SK-N-MC (cell line): Measurements from ENCODE around the gene CCSAP.

Experiments
- EZH2 ChIP-seq: fragments of 200-600 bp; sonication (generic); IDR thresholded peaks from one replicate; pipeline ENCODE4 v1.6.1; 2017; ENCODE audit warnings: antibody characterized with exemption
- FOXP2 ChIP-seq: optimal IDR thresholded peaks from 2 replicates; pipeline ENCODE3; 2011; ENCODE audit warnings: mild to moderate bottlenecking, moderate library complexity; ENCODE audit not compliant: insufficient read depth; ENCODE audit errors: extremely low read length, control extremely low read depth
- POLR2AphosphoS5 ChIP-seq: IDR thresholded peaks from 2 replicates; pipeline ENCODE4 v1.6.1; 2012; ENCODE audit warnings: mild to moderate bottlenecking, low read depth, low read length, borderline replicate concordance

DNA sequence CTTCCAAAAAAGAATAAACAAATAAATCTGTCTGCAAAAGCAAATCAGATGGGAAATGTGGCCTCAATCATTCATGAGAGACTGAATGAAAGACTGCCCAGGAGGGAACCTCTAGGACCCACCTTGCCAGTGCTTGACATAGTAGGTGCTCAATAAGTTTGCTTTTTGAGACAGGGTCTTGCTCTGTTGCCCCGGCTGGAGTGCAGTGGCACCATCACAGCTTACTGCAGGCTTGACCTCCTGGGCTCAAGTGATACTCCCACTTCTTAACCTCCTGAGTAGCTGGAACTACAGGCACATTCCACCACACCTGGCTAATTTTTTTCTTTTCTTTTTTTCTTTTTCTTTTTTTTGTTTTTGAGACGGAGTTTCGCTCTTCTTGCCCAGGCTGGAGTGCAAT is 40.3 kb upstream of the CCSAP start:
- TF ChIP-seq EZH2 (no peak), FOXP2 (no peak), POLR2AphosphoS5 (no peak)
